GM12875 (cell line): ENCODE measurements around the gene SH3TC1.

Experiments used
- H3K4me3 ChIP-seq: one replicate; pipeline ENCODE4 v1.5.1; 2011; ENCODE audit warnings: low read depth, low read length, control low read depth
- CTCF ChIP-seq: IDR thresholded peaks from 2 replicates; pipeline ENCODE4 v1.5.1; 2011; ENCODE audit warnings: low read depth, mild to moderate bottlenecking, control low read depth, inconsistent platforms, low read length, moderate library complexity, borderline replicate concordance; ENCODE audit not compliant: insufficient read depth

The SH3TC1 gene

GRCh38 chr4:8239661-8240060 lies 40.6 kb downstream of the SH3TC1 start:
- no peak for TF ChIP-seq CTCF

GRCh38 chr4:8240211-8241041 lies 41.3 kb downstream of the SH3TC1 start:
- H3K4me3 ChIP-seq = no peak overlapping the region
- TF ChIP-seq CTCF = no peak

More at GRCh38 chr4:8239661-8240060, 40.6 kb downstream of the SH3TC1 start:
- H3K4me3 ChIP-seq = no peak overlapping the region

- no peak for TF ChIP-seq CTCF
- no peak overlapping the region for H3K4me3 ChIP-seq
These were observed 42.2 kb downstream of the SH3TC1 start for GRCh38 chr4:8241211-8241779.

- no peak overlapping the region for H3K4me3 ChIP-seq
- peak; percentile 98 for TF ChIP-seq CTCF
These were observed 43.0 kb downstream of the SH3TC1 start for GRCh38 chr4:8241895-8242696.

GRCh38 chr4:8242782-8243560 lies 43.9 kb downstream of the SH3TC1 start:
- no peak overlapping the region for H3K4me3 ChIP-seq
- no peak for TF ChIP-seq CTCF

GRCh38 chr4:8244001-8244757 lies 45.1 kb downstream of the SH3TC1 start:
- TF ChIP-seq CTCF = no peak
- H3K4me3 ChIP-seq = no peak overlapping the region
